Measurements from ENCODE around the gene THSD8. TPM values are rescaled to one million over a fixed set of nuclear protein-coding genes. Genes with fewer than 3 reads are reported as not detected.
"Not testable (repeated sequence)": the region's sequence is repeated elsewhere in the genome, so short reads cannot be mapped to it uniquely, and the experiment has no call there.

The THSD8 gene
- total RNA-seq, 1 donor from 2014 or later: not detected

DNA sequence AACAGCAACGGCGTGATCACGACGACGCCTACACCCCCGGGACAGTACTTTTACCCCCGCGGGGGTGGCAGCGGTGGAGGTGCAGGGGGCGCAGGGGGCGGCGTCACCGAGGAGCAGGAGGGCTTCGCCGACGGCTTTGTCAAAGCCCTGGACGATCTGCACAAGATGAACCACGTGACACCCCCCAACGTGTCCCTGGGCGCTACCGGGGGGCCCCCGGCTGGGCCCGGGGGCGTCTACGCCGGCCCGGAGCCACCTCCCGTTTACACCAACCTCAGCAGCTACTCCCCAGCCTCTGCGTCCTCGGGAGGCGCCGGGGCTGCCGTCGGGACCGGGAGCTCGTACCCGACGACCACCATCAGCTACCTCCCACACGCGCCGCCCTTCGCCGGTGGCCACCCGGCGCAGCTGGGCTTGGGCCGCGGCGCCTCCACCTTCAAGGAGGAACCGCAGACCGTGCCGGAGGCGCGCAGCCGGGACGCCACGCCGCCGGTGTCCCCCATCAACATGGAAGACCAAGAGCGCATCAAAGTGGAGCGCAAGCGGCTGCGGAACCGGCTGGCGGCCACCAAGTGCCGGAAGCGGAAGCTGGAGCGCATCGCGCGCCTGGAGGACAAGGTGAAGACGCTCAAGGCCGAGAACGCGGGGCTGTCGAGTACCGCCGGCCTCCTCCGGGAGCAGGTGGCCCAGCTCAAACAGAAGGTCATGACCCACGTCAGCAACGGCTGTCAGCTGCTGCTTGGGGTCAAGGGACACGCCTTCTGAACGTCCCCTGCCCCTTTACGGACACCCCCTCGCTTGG, 9.6 kb upstream of the THSD8 start:
- peak; percentile 65 for DNase-seq (ENCODE audit: low spot score)

DNA sequence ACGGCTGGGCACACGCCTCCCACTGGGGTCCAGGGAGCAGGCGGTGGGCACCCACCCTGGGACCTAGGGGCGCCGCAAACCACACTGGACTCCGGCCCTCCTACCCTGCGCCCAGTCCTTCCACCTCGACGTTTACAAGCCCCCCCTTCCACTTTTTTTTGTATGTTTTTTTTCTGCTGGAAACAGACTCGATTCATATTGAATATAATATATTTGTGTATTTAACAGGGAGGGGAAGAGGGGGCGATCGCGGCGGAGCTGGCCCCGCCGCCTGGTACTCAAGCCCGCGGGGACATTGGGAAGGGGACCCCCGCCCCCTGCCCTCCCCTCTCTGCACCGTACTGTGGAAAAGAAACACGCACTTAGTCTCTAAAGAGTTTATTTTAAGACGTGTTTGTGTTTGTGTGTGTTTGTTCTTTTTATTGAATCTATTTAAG, 9.0 kb upstream of the THSD8 start:
- no peak for DNase-seq (ENCODE audit: low spot score)

- DNase-seq (ENCODE audit: low spot score): peak; percentile 96
Measured at GRCh38 chr19:12793290-12794195, 8.3 kb upstream of the THSD8 start.

GRCh38 chr19:12794196-12794941, 7.5 kb upstream of the THSD8 start:
- peak; percentile 25 for DNase-seq (ENCODE audit: low spot score)

DNA sequence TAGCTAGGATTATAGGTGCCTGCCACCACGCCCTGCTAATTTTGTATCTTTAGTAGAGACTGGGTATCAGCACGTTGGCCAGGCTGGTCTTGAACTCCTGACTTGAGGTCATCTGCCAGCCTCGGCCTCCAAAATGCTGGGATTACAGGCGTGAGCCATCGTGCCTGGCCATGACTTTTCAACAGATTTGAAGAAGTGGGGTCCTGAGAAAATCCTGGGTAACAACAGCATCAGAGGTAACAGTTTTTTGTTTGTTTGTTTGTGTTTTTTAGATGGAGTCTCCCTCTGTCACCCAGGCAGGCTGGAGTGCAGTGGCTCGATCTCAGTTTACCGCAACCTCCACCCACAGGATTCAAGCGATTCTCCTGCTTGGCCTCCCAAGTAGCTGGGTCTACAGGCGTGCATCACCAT, 6.9 kb upstream of the THSD8 start:
- DNase-seq (ENCODE audit: low spot score): no peak

DNA sequence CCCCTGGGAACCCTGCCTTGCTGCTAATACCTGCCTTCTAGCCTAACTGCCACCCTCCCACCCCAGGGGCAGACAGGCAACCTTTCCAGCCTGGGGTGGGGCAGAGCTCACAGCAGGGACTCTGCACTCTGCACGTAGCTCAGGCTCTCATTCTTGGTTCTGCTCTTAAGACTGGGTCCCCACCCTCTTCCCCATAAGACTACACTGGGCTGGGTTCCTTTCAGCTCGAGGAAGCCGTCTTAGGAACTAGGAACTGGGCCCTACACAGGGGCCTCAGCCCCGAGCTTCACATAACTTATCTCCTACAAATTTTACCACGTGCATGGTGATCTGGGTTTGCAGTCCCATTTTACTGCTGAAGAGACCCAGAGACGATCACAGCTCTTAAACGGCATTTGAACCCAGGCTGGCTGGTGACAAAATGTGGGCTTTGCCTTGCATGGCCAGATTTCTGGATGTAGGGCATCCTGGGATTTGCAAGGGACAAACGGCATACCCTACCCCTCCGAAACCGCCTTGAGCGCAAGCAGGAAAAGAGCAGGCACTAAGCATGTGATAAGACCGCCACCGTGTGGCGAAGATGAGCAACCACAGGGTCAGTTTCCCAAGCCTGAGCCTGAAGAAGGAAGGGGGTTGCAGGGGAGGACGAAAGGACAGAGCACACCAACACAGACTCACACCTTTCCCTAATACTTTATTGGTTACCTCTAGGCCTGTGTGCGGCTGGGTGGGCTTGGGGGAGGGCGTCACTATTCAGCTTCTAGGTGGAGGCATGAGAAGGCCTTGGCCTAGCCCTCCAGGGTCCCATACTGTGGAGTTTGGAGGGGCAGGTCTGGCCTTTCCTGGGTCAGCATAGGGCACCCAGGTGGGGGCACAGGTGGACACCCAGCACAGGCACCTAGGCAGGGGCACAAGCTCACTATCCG, 5.5 kb upstream of the THSD8 start:
- peak; percentile 92 for DNase-seq (ENCODE audit: low spot score)

- DNase-seq (ENCODE audit: low spot score): no peak
Measured at GRCh38 chr19:12797141-12797587, 4.7 kb upstream of the THSD8 start.

DNA sequence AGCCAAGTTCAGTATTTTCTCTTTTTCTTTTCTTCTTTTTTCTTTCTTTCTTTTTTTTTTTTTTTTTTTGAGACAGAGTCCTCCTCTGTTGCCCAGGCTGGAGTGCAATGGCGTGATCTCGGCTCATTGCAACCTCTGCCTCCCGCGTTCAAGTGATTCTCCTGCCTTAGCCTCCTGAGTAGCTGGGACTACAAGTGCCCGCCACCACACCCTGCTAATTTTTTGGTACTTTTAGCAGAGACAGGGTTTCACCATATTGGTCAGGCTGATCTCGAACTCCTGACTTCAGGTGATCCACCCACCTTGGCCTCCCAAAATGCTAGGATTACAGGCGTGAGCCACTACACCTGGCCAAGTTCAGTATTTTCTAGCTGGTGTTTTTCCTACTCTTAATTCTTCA, 4.3 kb upstream of the THSD8 start:
- not testable (repeated sequence) for DNase-seq (ENCODE audit: low spot score)

GRCh38 chr19:12799742-12800465, 2.0 kb upstream of the THSD8 start:
- no peak for DNase-seq (ENCODE audit: low spot score)

- no peak for DNase-seq (ENCODE audit: low spot score)
Measured at GRCh38 chr19:12800466-12800770, 1.5 kb upstream of the THSD8 start.

DNA sequence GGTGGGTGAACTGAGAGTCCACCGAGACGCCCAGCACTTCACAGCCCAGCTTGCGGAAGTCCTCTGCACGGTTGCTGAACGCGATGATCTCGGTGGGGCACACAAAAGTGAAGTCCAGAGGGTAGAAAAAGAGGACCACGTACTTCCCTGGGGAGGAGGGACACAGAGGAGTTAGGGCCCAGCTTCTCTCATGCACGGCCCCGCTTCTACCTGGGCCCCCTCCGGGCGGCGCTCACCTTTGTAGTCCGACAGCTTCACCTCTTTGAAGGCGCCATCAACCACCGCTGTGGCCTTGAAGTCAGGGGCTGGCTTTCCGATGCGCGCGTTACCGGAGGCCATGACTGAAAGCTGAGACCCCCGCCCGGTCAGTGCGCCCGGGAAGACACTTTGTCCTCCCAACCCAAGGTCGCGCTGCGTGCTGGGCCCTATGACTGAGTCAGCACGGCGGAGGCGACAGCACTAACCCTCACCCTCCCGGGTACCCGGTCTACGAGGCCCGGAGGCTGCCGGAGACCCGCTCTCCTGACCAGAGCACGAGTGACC, 875 bp upstream of the THSD8 start:
- peak; percentile 11 for DNase-seq (ENCODE audit: low spot score)

GRCh38 chr19:12802267-12803106, 618 bp downstream of the THSD8 start:
- peak; percentile 14 for DNase-seq (ENCODE audit: low spot score)

DNA sequence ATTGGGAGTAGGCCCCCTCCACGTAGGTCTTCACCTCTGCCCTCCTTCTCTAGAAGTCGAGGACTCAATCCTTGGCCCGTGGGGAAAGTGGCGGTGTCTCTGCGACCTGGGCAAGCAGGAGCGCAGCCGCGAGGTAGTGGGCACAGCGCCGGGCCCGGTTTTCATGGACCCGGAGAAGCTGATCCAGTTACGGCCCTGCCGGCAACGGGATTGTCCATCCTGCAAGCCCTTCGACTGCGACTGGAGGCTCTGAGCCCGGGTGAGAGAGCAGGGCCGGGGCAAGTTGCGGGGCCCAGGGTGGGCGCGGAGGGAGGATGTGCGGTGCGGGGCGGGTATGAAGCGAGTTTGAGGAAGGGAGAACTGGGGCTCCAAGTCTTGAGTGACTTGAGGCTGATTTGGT, 2.2 kb downstream of the THSD8 start:
- DNase-seq (ENCODE audit: low spot score): no peak

GRCh38 chr19:12806242-12807081, 4.6 kb downstream of the THSD8 start, which contains the start of gene RNASEH2A:
Gene RNASEH2A, plus strand, starts transcription at chr19:12806584. Its CDS starts 90 bp downstream, at chr19:12806674.
- DNase-seq (ENCODE audit: low spot score): peak; percentile 92

DNA sequence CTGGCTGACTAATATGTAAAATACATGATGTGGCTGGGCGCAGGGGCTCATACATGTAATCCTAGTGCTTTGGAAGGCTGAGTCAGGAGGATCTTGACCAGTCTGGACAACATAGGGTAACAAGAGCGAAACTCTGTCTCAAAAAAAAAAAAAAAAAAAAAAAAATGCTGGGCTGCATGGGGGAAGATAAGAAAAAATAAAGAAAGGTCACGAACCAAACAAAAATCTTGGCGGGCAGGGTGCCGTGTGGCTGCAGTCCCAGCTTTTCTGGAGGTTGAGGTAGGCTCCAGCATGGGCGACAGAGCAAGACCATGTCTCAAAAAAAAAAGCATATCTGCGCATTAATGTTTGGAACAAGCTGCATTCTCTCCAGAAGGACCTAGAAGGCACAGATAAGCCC, 13.2 kb downstream of the THSD8 start:
- no peak for DNase-seq (ENCODE audit: low spot score)

DNA sequence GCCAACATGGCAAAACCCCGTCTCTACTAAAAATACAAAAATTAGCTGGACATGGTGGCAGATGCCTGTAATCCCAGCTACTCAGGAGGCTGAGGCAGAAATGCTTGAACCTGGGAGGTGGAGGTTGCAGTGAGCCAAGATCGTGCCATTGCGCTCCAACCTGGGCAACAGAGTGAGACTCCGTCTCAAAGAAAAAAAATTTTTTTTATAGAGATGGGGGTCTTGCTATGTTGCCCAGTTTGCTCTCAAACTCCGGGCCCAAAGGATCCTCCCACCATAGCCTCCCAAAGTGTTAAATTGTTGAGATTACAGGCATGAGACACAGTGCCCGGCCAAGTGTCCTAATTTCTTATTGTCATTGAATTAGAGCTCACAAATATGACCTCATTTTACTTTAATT, 15.3 kb downstream of the THSD8 start:
- not testable (repeated sequence) for DNase-seq (ENCODE audit: low spot score)

DNA sequence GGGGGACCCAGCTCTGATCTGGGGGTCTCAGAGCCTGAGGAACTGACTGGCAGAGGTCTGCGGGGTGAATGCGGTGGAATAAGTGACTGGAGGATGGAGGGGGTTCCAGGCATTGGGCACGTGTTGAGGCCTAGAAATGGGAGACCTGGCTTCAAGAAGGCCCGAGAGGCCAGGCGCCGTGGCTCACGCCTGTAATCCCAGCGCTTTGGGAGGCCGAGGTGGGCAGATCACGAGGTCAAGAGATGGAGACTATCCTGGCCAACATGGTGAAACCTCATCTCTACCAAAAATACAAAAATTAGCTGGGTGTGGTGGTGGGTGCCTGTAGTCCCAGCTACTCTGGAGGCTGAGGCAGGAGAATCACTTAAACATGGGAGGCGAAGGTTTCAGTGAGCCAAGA, 15.9 kb downstream of the THSD8 start:
- not testable (repeated sequence) for DNase-seq (ENCODE audit: low spot score)

- no peak for DNase-seq (ENCODE audit: low spot score)
Measured at GRCh38 chr19:12821761-12822160, 19.9 kb downstream of the THSD8 start.
